GM12801 (cell line): Measurements from ENCODE around the gene CRBN.

Source experiments
- CTCF ChIP-seq: IDR thresholded peaks from one replicate; pipeline ENCODE4 v1.5.1; 2011; ENCODE audit warnings: control low read depth; ENCODE audit not compliant: insufficient read length; ENCODE audit errors: extremely low read depth

Gene CRBN

GRCh38 chr3:3170998-3171397 lies 8.5 kb downstream of the CRBN start:
- TF ChIP-seq CTCF = no peak

- TF ChIP-seq CTCF = no peak
Measured at GRCh38 chr3:3165650-3166049, 13.8 kb downstream of the CRBN start.

- TF ChIP-seq CTCF = no peak
Measured at GRCh38 chr3:3165241-3165640, 14.2 kb downstream of the CRBN start.

- no peak for TF ChIP-seq CTCF
Measured at GRCh38 chr3:3160826-3161225, 18.7 kb downstream of the CRBN start.

GRCh38 chr3:3157484-3157883 lies 22.0 kb downstream of the CRBN start:
- no peak for TF ChIP-seq CTCF

- TF ChIP-seq CTCF = no peak
Measured at GRCh38 chr3:3154879-3155610, 24.4 kb downstream of the CRBN start.

GRCh38 chr3:3151513-3151912 lies 28.0 kb downstream of the CRBN start:
- TF ChIP-seq CTCF = no peak

GRCh38 chr3:3149560-3149959 lies 29.9 kb downstream of the CRBN start:
- TF ChIP-seq CTCF = no peak
